ENCODE results near the gene TMEM39B. TPM values are rescaled to one million over a fixed set of nuclear protein-coding genes. Genes with fewer than 3 reads are reported as not detected.
"Not testable (repeated sequence)": the region's sequence is repeated elsewhere in the genome, so short reads cannot be mapped to it uniquely, and the experiment has no call there.

The TMEM39B gene
- polyA plus RNA-seq, 1 donor from 2014 or later, result 5.9 TPM

- not testable (repeated sequence) for H3K27ac Mint-ChIP-seq, H3K4me3 Mint-ChIP-seq, H3K27me3 Mint-ChIP-seq, H3K9me3 Mint-ChIP-seq
- H3K4me1 Mint-ChIP-seq, result peaks cover 18 to 33% (median 30%) of the 10 kb centered on the region in 3 donors
- peaks cover 18% of the 10 kb centered on the region for H3K36me3 Mint-ChIP-seq
Measured at GRCh38 chr1:32143302-32143695, 70.6 kb downstream of the TMEM39B start.

GRCh38 chr1:32144033-32144432 lies 71.3 kb downstream of the TMEM39B start:
- peaks cover 21% of the 10 kb centered on the region for H3K36me3 Mint-ChIP-seq
- H3K27me3 Mint-ChIP-seq, result no peaks in the 10 kb centered on the region
- no peak overlapping the region for H3K27ac Mint-ChIP-seq
- no peaks in the 10 kb centered on the region for H3K9me3 Mint-ChIP-seq
- peaks cover 17 to 27% (median 27%) of the 10 kb centered on the region in 3 donors for H3K4me1 Mint-ChIP-seq
- no peak overlapping the region for H3K4me3 Mint-ChIP-seq

GRCh38 chr1:32147799-32148198 lies 75.1 kb downstream of the TMEM39B start:
- H3K27me3 Mint-ChIP-seq, H3K4me3 Mint-ChIP-seq, H3K27ac Mint-ChIP-seq, H3K9me3 Mint-ChIP-seq: not testable (repeated sequence)
- peaks cover 20 to 23% (median 20%) of the 10 kb centered on the region in 3 donors for H3K4me1 Mint-ChIP-seq
- H3K36me3 Mint-ChIP-seq, result peaks cover 17% of the 10 kb centered on the region

GRCh38 chr1:32150847-32151246 lies 78.1 kb downstream of the TMEM39B start:
- Mint-ChIP-seq H3K27me3 (no peaks in the 10 kb centered on the region), H3K27ac (peak overlapping the region in 1 of 3 donors; percentile 71), H3K9me3 (no peaks in the 10 kb centered on the region), H3K4me3 (peak overlapping the region in 1 of 4 donors; percentile 47), H3K4me1 (peaks cover 12 to 13% (median 13%) of the 10 kb centered on the region in 3 donors), H3K36me3 (peaks cover 17% of the 10 kb centered on the region)

- peaks cover 16% of the 10 kb centered on the region for H3K36me3 Mint-ChIP-seq
- H3K4me3 Mint-ChIP-seq, result no peak overlapping the region
- H3K27ac Mint-ChIP-seq, result peak overlapping the region in 1 of 3 donors; percentile 25
- no peaks in the 10 kb centered on the region for H3K27me3 Mint-ChIP-seq
- peaks cover 9 to 11% (median 10%) of the 10 kb centered on the region in 3 donors for H3K4me1 Mint-ChIP-seq
- no peaks in the 10 kb centered on the region for H3K9me3 Mint-ChIP-seq
Measured at GRCh38 chr1:32151319-32151787, 78.6 kb downstream of the TMEM39B start.

Other genes starting within 250 kb of the TMEM39B start
- gene PTP4A2, start 134.6 kb upstream of the TMEM39B start, polyA plus RNA-seq, result 216 TPM
- gene KHDRBS1, start 59.1 kb upstream of the TMEM39B start, polyA plus RNA-seq, result 123 TPM
- 15.9 TPM for gene KPNA6, start 35.1 kb downstream of the TMEM39B start, polyA plus RNA-seq
- gene TXLNA, start 106.7 kb downstream of the TMEM39B start, polyA plus RNA-seq, result 29.1 TPM
- gene CCDC28B, start 127.7 kb downstream of the TMEM39B start, polyA plus RNA-seq, result 14.0 TPM
- gene IQCC, start 132.7 kb downstream of the TMEM39B start, polyA plus RNA-seq, result 1.7 TPM
- gene DCDC2B, start 136.2 kb downstream of the TMEM39B start, polyA plus RNA-seq, result not detected
- gene TMEM234, start 149.4 kb downstream of the TMEM39B start, polyA plus RNA-seq, result 7.2 TPM
- gene EIF3I, start 149.5 kb downstream of the TMEM39B start, polyA plus RNA-seq, result 154 TPM
- not detected for gene FAM167B, start 174.3 kb downstream of the TMEM39B start, polyA plus RNA-seq
- gene LCK, start 178.3 kb downstream of the TMEM39B start, polyA plus RNA-seq, result 80.5 TPM
- 183 TPM for gene HDAC1, start 219.1 kb downstream of the TMEM39B start, polyA plus RNA-seq